HEK293 (cell line): ENCODE data around the gene C16orf92.

Experiments
- GFI1B ChIP-seq: fragments of 450-650 bp; formaldehyde crosslinking; IDR thresholded peaks from 2 replicates; pipeline ENCODE4 v1.5.1; 2016; ENCODE audit warnings: missing biosample characterization, missing genetic modification characterization
- HOXA7 ChIP-seq: sonication (generic); formaldehyde crosslinking; IDR thresholded peaks from 2 replicates; pipeline ENCODE4 v1.8.1; 2022; ENCODE audit warnings: missing genetic modification reagents, borderline replicate concordance
- KLF10 ChIP-seq: fragments of 450-650 bp; IDR thresholded peaks from 2 replicates; pipeline ENCODE4 v1.5.1; 2018; ENCODE audit warnings: missing biosample characterization, mild to moderate bottlenecking, missing genetic modification characterization
- KLF8 ChIP-seq: fragments of 450-650 bp; formaldehyde crosslinking; IDR thresholded peaks from 2 replicates; pipeline ENCODE4 v1.5.1; 2016; ENCODE audit warnings: missing biosample characterization, missing genetic modification characterization
- MEIS1 ChIP-seq: sonication (generic); formaldehyde crosslinking; IDR thresholded peaks from 2 replicates; pipeline ENCODE4 v1.8.1; 2022; ENCODE audit warnings: missing genetic modification reagents, mild to moderate bottlenecking, borderline replicate concordance
- TRIM28 ChIP-seq: IDR thresholded peaks from 2 replicates; pipeline ENCODE4 v1.6.1; 2011; ENCODE audit warnings: low read length, control low read depth, borderline replicate concordance
- TSHZ1 ChIP-seq: fragments of 450-650 bp; formaldehyde crosslinking; IDR thresholded peaks from 2 replicates; pipeline ENCODE4 v1.5.1; 2016; ENCODE audit warnings: missing biosample characterization, missing genetic modification characterization, borderline replicate concordance
- WT1 ChIP-seq: fragments of 450-650 bp; formaldehyde crosslinking; IDR thresholded peaks from 2 replicates; pipeline ENCODE4 v1.5.1; 2016; ENCODE audit warnings: missing biosample characterization, missing genetic modification characterization
- ZBTB1 ChIP-seq: fragments of 450-650 bp; formaldehyde crosslinking; IDR thresholded peaks from 2 replicates; pipeline ENCODE4 v1.5.1; 2016; ENCODE audit warnings: missing biosample characterization, missing genetic modification characterization
- ZBTB48 ChIP-seq: fragments of 450-650 bp; formaldehyde crosslinking; IDR thresholded peaks from 2 replicates; pipeline ENCODE4 v1.5.1; 2016; ENCODE audit warnings: missing biosample characterization, missing genetic modification characterization
- ZBTB7A ChIP-seq: fragments of 450-650 bp; formaldehyde crosslinking; IDR thresholded peaks from 2 replicates; pipeline ENCODE4 v1.5.1; 2016; ENCODE audit warnings: low read depth, missing biosample characterization, missing genetic modification characterization
- ZBTB8A ChIP-seq: fragments of 450-650 bp; formaldehyde crosslinking; IDR thresholded peaks from 2 replicates; pipeline ENCODE4 v1.5.1; 2016; ENCODE audit warnings: missing biosample characterization, missing genetic modification characterization
- ZFP37 ChIP-seq: fragments of 450-650 bp; formaldehyde crosslinking; IDR thresholded peaks from 2 replicates; pipeline ENCODE4 v1.5.1; 2016; ENCODE audit warnings: missing biosample characterization, missing genetic modification characterization
- ZFP41 ChIP-seq: fragments of 450-650 bp; formaldehyde crosslinking; IDR thresholded peaks from 2 replicates; pipeline ENCODE4 v1.5.1; 2016; ENCODE audit warnings: missing biosample characterization, missing genetic modification characterization, borderline replicate concordance
- ZNF112 ChIP-seq: fragments of 450-650 bp; formaldehyde crosslinking; IDR thresholded peaks from 2 replicates; pipeline ENCODE4 v1.5.0; 2017; ENCODE audit warnings: missing biosample characterization, missing genetic modification characterization
- ZNF121 ChIP-seq: fragments of 450-650 bp; formaldehyde crosslinking; IDR thresholded peaks from 2 replicates; pipeline ENCODE4 v1.5.1; 2016; ENCODE audit warnings: missing biosample characterization, missing genetic modification characterization
- ZNF157 ChIP-seq: fragments of 450-650 bp; formaldehyde crosslinking; IDR thresholded peaks from 2 replicates; pipeline ENCODE4 v1.5.1; 2016; ENCODE audit warnings: missing biosample characterization, missing genetic modification characterization
- ZNF16 ChIP-seq: fragments of 450-650 bp; formaldehyde crosslinking; IDR thresholded peaks from 2 replicates; pipeline ENCODE4 v1.5.1; 2016; ENCODE audit warnings: low read depth, missing biosample characterization, missing genetic modification characterization
- ZNF18 ChIP-seq: fragments of 450-650 bp; formaldehyde crosslinking; IDR thresholded peaks from 2 replicates; pipeline ENCODE4 v1.5.1; 2016; ENCODE audit warnings: missing biosample characterization, missing genetic modification characterization
- ZNF184 ChIP-seq: fragments of 450-650 bp; IDR thresholded peaks from 2 replicates; pipeline ENCODE4 v1.5.1; 2018; ENCODE audit warnings: missing biosample characterization, mild to moderate bottlenecking, missing genetic modification characterization
- ZNF239 ChIP-seq: fragments of 450-650 bp; formaldehyde crosslinking; IDR thresholded peaks from 2 replicates; pipeline ENCODE4 v1.5.1; 2016; ENCODE audit warnings: missing biosample characterization, missing genetic modification characterization
- ZNF266 ChIP-seq: fragments of 450-650 bp; formaldehyde crosslinking; IDR thresholded peaks from 2 replicates; pipeline ENCODE4 v1.5.1; 2016; ENCODE audit warnings: missing biosample characterization, missing genetic modification characterization, low read depth
- ZNF280C ChIP-seq: fragments of 450-650 bp; formaldehyde crosslinking; IDR thresholded peaks from 2 replicates; pipeline ENCODE4 v1.5.1; 2016; ENCODE audit warnings: missing biosample characterization, missing genetic modification characterization
- ZNF324 ChIP-seq: fragments of 450-650 bp; formaldehyde crosslinking; IDR thresholded peaks from 2 replicates; pipeline ENCODE4 v1.5.1; 2016; ENCODE audit warnings: missing biosample characterization, missing genetic modification characterization
- ZNF404 ChIP-seq: fragments of 450-650 bp; formaldehyde crosslinking; IDR thresholded peaks from 2 replicates; pipeline ENCODE4 v1.5.1; 2017; ENCODE audit warnings: missing biosample characterization, missing genetic modification characterization
- ZNF510 ChIP-seq: fragments of 450-650 bp; formaldehyde crosslinking; IDR thresholded peaks from 2 replicates; pipeline ENCODE4 v1.5.1; 2018; ENCODE audit warnings: mild to moderate bottlenecking, missing genetic modification characterization, missing biosample characterization; ENCODE audit not compliant: insufficient replicate concordance
- ZNF639 ChIP-seq: fragments of 450-650 bp; formaldehyde crosslinking; IDR thresholded peaks from 2 replicates; pipeline ENCODE4 v1.5.1; 2016; ENCODE audit warnings: missing biosample characterization, missing genetic modification characterization
- ZNF658 ChIP-seq: fragments of 450-650 bp; formaldehyde crosslinking; IDR thresholded peaks from 2 replicates; pipeline ENCODE4; 2016; ENCODE audit warnings: missing biosample characterization, missing genetic modification characterization
- ZNF701 ChIP-seq: fragments of 450-650 bp; formaldehyde crosslinking; IDR thresholded peaks from 2 replicates; pipeline ENCODE4 v1.5.1; 2016; ENCODE audit warnings: missing biosample characterization, missing genetic modification characterization
- ZNF704 ChIP-seq: fragments of 450-650 bp; formaldehyde crosslinking; IDR thresholded peaks from 2 replicates; pipeline ENCODE4 v1.5.1; 2016; ENCODE audit warnings: missing biosample characterization, missing genetic modification characterization
- ZNF776 ChIP-seq: fragments of 450-650 bp; formaldehyde crosslinking; IDR thresholded peaks from 2 replicates; pipeline ENCODE4 v1.5.0; 2017; ENCODE audit warnings: missing biosample characterization, missing genetic modification characterization, borderline replicate concordance
- ZNF837 ChIP-seq: fragments of 450-650 bp; formaldehyde crosslinking; IDR thresholded peaks from 2 replicates; pipeline ENCODE4 v1.5.1; 2016; ENCODE audit warnings: missing biosample characterization, missing genetic modification characterization

Gene C16orf92

GRCh38 chr16:29995324-29995910, 27.6 kb upstream of the C16orf92 start, which contains the start of gene HIRIP3 (continued):
- TF ChIP-seq TSHZ1 (tag by site-specific recombination) (peak; percentile 86), ZNF837 (tag by site-specific recombination) (peak; percentile 98), ZNF239 (tag by site-specific recombination) (peak; percentile 75), ZNF404 (tag by site-specific recombination) (peak; percentile 1; the same call in 1 of the 2 replicates), GFI1B (tag by site-specific recombination) (no peak), ZNF266 (tag by site-specific recombination) (no peak), ZNF776 (tag by site-specific recombination) (no peak), ZNF639 (peak; percentile 93), WT1 (tag by site-specific recombination) (peak; percentile 22; the same call in 1 of the 2 replicates), KLF8 (tag by site-specific recombination) (peak; percentile 86), TRIM28 (0 out of 2 replicates have a peak, but pooled peaks have one; percentile 53), ZNF18 (tag by site-specific recombination) (peak; percentile 9; the same call in 1 of the 2 replicates), ZNF16 (tag by site-specific recombination) (no peak), HOXA7 (CRISPR knock-in tag) (no peak), ZNF112 (tag by site-specific recombination) (no peak), ZFP37 (tag by site-specific recombination) (peak; percentile 18; the same call in 1 of the 2 replicates), ZBTB1 (tag by site-specific recombination) (peak; percentile 8; the same call in 1 of the 2 replicates), ZNF704 (tag by site-specific recombination) (no peak), ZNF121 (tag by site-specific recombination) (no peak), ZFP41 (no peak), KLF10 (tag by site-specific recombination) (no peak; the same call in 1 of the 2 replicates), ZBTB7A (peak; percentile 84), ZNF658 (no peak), ZBTB48 (peak; percentile 75), ZNF184 (tag by site-specific recombination) (peak; percentile 38; the same call in 1 of the 2 replicates), ZNF701 (tag by site-specific recombination) (peak; percentile 13; the same call in 1 of the 2 replicates), ZNF157 (tag by site-specific recombination) (0 out of 2 replicates have a peak, but pooled peaks have one; percentile 33), ZBTB8A (tag by site-specific recombination) (peak; percentile 64; the same call in 1 of the 2 replicates), ZNF510 (tag by site-specific recombination) (no peak), ZNF280C (tag by site-specific recombination) (no peak), MEIS1 (CRISPR knock-in tag) (no peak), ZNF324 (no peak)
